Kidney epithelial cell (primary cell): ENCODE data around the gene KCTD1. TPM values are rescaled to one million over a fixed set of nuclear protein-coding genes. Genes with fewer than 3 reads are reported as not detected.

Experiments used
- DNase-seq: peaks from one replicate; pipeline ENCODE4 v3.0.0-alpha.2; 2010; ENCODE audit warnings: low read depth
- H3K27me3 ChIP-seq: 2 replicates; pipeline ENCODE4 v1.6.0; 2011; ENCODE audit warnings: low read length; ENCODE audit not compliant: control insufficient read depth, insufficient read depth
- H3K36me3 ChIP-seq: 2 replicates; pipeline ENCODE4 v1.5.1; 2011; ENCODE audit warnings: low read length; ENCODE audit not compliant: control insufficient read depth, insufficient read depth
- H3K4me3 ChIP-seq: 2 replicates; pipeline ENCODE4 v1.5.1; 2011; ENCODE audit warnings: low read depth, mild to moderate bottlenecking, control low read depth, low read length
- CTCF ChIP-seq: IDR thresholded peaks from 2 replicates; pipeline ENCODE4 v1.5.1; 2011; ENCODE audit warnings: mild to moderate bottlenecking, moderate library complexity, low read length, control low read depth, inconsistent platforms; ENCODE audit not compliant: insufficient read depth, poor library complexity, severe bottlenecking
- total RNA-seq: library from RNA; depleted of rRNA; stranded (reverse); fragments of >200 nt; gene quantifications from 2 replicates; pipeline ENCODE4 v1.2.3, GENCODE V29; 2015

KCTD1 gene
- total RNA-seq, 1 donor from 2014 or later = 30.5 TPM

- TF ChIP-seq CTCF = no peak
- Histone ChIP-seq H3K36me3 (no peaks in the 10 kb centered on the region), H3K27me3 (no peaks in the 10 kb centered on the region), H3K4me3 (no peak overlapping the region)
- no peak for DNase-seq
Observed at GRCh38 chr18:26414901-26415440, 133.4 kb downstream of the KCTD1 start.

- Histone ChIP-seq H3K27me3 (no peaks in the 10 kb centered on the region), H3K36me3 (no peaks in the 10 kb centered on the region), H3K4me3 (no peak overlapping the region)
- no peak for TF ChIP-seq CTCF
- DNase-seq = no peak
Observed at GRCh38 chr18:26409091-26409490, 139.3 kb downstream of the KCTD1 start.

GRCh38 chr18:26407736-26408601 lies 140.4 kb downstream of the KCTD1 start:
- no peaks in the 10 kb centered on the region for H3K27me3 ChIP-seq
- no peak for DNase-seq
- H3K36me3 ChIP-seq = no peaks in the 10 kb centered on the region
- TF ChIP-seq CTCF = no peak
- H3K4me3 ChIP-seq = no peak overlapping the region

GRCh38 chr18:26406854-26407517 lies 141.4 kb downstream of the KCTD1 start:
- Histone ChIP-seq H3K27me3 (no peaks in the 10 kb centered on the region), H3K36me3 (no peaks in the 10 kb centered on the region), H3K4me3 (no peak overlapping the region)
- DNase-seq = no peak
- no peak for TF ChIP-seq CTCF

GRCh38 chr18:26406324-26406723 lies 142.0 kb downstream of the KCTD1 start:
- no peak for TF ChIP-seq CTCF
- no peaks in the 10 kb centered on the region for H3K27me3 ChIP-seq
- no peak overlapping the region for H3K4me3 ChIP-seq
- H3K36me3 ChIP-seq = no peaks in the 10 kb centered on the region
- no peak for DNase-seq
